Right ventricle myocardium inferior (tissue), 1 donor: ENCODE results near the gene PRPSAP1. TPM values are rescaled to one million over a fixed set of nuclear protein-coding genes. Genes with fewer than 3 reads are reported as not detected.
A peak's percentile ranks its signal among the peaks of the same experiment; 100 is the strongest.
"Not testable (repeated sequence)": the region's sequence is repeated elsewhere in the genome, so short reads cannot be mapped to it uniquely, and the experiment has no call there.

ENCODE experiments used
- ATAC-seq: fragments of 200-7000 bp; cut with Tn5 transposase; one replicate; pipeline ENCODE4 v1.9.1; 2020; ENCODE audit warnings: mild to moderate bottlenecking, moderate library complexity
- DNase-seq: peaks from one replicate; pipeline ENCODE4 v3.0.0; 2021; ENCODE audit errors: missing footprints
- intact Hi-C: fragments of 100-400 bp; cut with DNase I; formaldehyde crosslinking; loops from one replicate; pipeline ENCODE4 v1.11.0; 2022
- total RNA-seq: library from RNA; stranded (reverse); fragmentation: NEBNext Ultra II Directional; extraction: Animal tissue kit (Norgen Biotek cat#: 25700); gene quantifications from one replicate; pipeline ENCODE4 v1.2.1, GENCODE V29; 2021
- donor health status: DM: no; HTN: yes; CAD: no; lungs with severe emphysema.

Gene PRPSAP1
- total RNA-seq, 1 donor from 2014 or later: 35.9 TPM

- DNase-seq (no peak), ATAC-seq (no peak)
- intact Hi-C loops: no loop called here
Measured at GRCh38 chr17:76368545-76368944, 14.8 kb upstream of the PRPSAP1 start.

- intact Hi-C loops: no loop called here
- DNase-seq (no peak), ATAC-seq (no peak)
Measured at GRCh38 chr17:76367642-76368041, 13.9 kb upstream of the PRPSAP1 start.

- intact Hi-C loops: no loop called here
- ATAC-seq (no peak), DNase-seq (no peak)
Measured at GRCh38 chr17:76366247-76366646, 12.5 kb upstream of the PRPSAP1 start.

GRCh38 chr17:76365256-76365903 lies 11.7 kb upstream of the PRPSAP1 start:
- intact Hi-C loops: no loop called here
- ATAC-seq (no peak), DNase-seq (no peak)

- ATAC-seq (no peak), DNase-seq (no peak)
- intact Hi-C loops: no loop called here
Measured at GRCh38 chr17:76363107-76363842, 9.6 kb upstream of the PRPSAP1 start.

GRCh38 chr17:76360461-76360860 lies 6.7 kb upstream of the PRPSAP1 start:
- intact Hi-C loops: no loop called here
- DNase-seq (no peak), ATAC-seq (no peak)

GRCh38 chr17:76359776-76360175 lies 6.1 kb upstream of the PRPSAP1 start:
- intact Hi-C loops, DNase-seq, ATAC-seq: not testable (repeated sequence)

GRCh38 chr17:76359375-76359774 lies 5.7 kb upstream of the PRPSAP1 start:
- intact Hi-C loops: no loop called here
- DNase-seq: no peak
- ATAC-seq: no peak

- DNase-seq (no peak), ATAC-seq (no peak)
- intact Hi-C loops: no loop called here
Measured at GRCh38 chr17:76357597-76358158, 4.0 kb upstream of the PRPSAP1 start.

GRCh38 chr17:76356803-76357456 lies 3.2 kb upstream of the PRPSAP1 start:
- DNase-seq: no peak
- intact Hi-C loops: no loop called here
- ATAC-seq: no peak

GRCh38 chr17:76354747-76355310 lies 1.1 kb upstream of the PRPSAP1 start:
- ATAC-seq (no peak), DNase-seq (no peak)
- intact Hi-C loops: loop anchor here (5.0 kb wide), 2 partner anchors 38 to 42 kb away; no protein-coding TSS in a partner anchor

- intact Hi-C loops: loop anchor here (5.0 kb wide), 2 partner anchors 37 to 43 kb away; no protein-coding TSS in a partner anchor
- ATAC-seq (no peak), DNase-seq (peak; percentile 75)
Measured at GRCh38 chr17:76354317-76354729, 607 bp upstream of the PRPSAP1 start.

GRCh38 chr17:76353004-76353598 lies 615 bp downstream of the PRPSAP1 start:
- intact Hi-C loops: loop anchor here (5.0 kb wide), 2 partner anchors 36 to 44 kb away; no protein-coding TSS in a partner anchor
- ATAC-seq (peak; percentile 27), DNase-seq (no peak)

GRCh38 chr17:76351526-76352071 lies 2.1 kb downstream of the PRPSAP1 start:
- ATAC-seq (no peak), DNase-seq (no peak)
- intact Hi-C loops: loop anchor here (5.0 kb wide), 2 partner anchors 34 to 46 kb away; no protein-coding TSS in a partner anchor

- intact Hi-C loops: loop anchor here (5.0 kb wide), 2 partner anchors 33 to 47 kb away; no protein-coding TSS in a partner anchor
- DNase-seq: no peak
Measured at GRCh38 chr17:76350463-76350862, 3.3 kb downstream of the PRPSAP1 start.

GRCh38 chr17:76346936-76347335 lies 6.8 kb downstream of the PRPSAP1 start:
- DNase-seq, ATAC-seq, intact Hi-C loops: not testable (repeated sequence)

More at GRCh38 chr17:76350463-76350862, 3.3 kb downstream of the PRPSAP1 start:
- no peak for ATAC-seq

- intact Hi-C loops: no loop called here
- DNase-seq (no peak), ATAC-seq (no peak)
Measured at GRCh38 chr17:76345377-76345974, 8.2 kb downstream of the PRPSAP1 start.

- intact Hi-C loops: no loop called here
Measured at GRCh38 chr17:76343106-76343505, 10.6 kb downstream of the PRPSAP1 start.

More at GRCh38 chr17:76343106-76343505, 10.6 kb downstream of the PRPSAP1 start:
- no peak for DNase-seq
- no peak for ATAC-seq
